ENCODE measurements around the gene ZCCHC14.

DNA sequence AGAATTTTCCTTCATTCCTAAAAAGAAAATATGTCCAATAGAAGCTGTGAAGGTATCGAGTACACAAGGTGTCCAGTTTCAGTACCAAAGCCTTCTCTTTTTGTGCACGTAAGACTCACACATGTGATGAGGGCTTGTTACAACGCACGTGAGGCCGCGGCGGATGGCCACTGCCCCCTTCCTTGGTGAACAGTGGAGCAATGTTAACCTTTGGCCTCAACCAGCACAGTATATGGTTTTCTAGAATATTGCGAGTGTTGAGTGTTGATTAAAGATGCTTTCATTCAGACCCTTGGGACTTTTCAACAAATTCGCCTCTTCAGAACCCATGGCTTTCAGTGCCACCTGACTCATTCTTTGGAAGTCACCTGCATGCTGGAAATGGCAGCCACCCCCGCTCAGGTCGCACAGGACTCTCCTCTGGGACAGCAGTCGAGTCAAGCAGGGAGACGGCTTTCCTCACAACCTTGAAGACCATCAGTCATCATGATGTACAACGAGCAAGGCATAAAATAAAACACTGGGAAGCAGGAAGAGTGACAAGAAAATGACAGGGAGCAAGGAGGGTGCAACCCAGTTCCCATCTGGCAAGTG is 86.2 kb downstream of the ZCCHC14 start:
- TF ChIP-seq ZNF384 (IDR thresholded peaks at IDR 0.05; ENCODE audit: borderline replicate concordance, low read depth, low read length) (no peak), EZH2 (IDR thresholded peaks at IDR 0.05; ENCODE audit: borderline replicate concordance, control insufficient read depth, low read depth, low read length) (no peak), RAD21 (IDR thresholded peaks at IDR 0.05; ENCODE audit: insufficient read depth, low read depth, low read length) (no peak), RB1 (IDR thresholded peaks at IDR 0.05; ENCODE audit: borderline replicate concordance) (no peak), NRF1 (conservative IDR thresholded peaks at IDR 0.05; ENCODE audit: low read depth, low read length) (no peak), POLR2AphosphoS5 (IDR thresholded peaks at IDR 0.05; ENCODE audit: low read length) (no peak), MXI1 (IDR thresholded peaks at IDR 0.05; ENCODE audit: low read depth, low read length) (no peak), RCOR1 (conservative IDR thresholded peaks at IDR 0.05; ENCODE audit: low read depth, low read length) (no peak), EGR1 (IDR thresholded peaks at IDR 0.05; ENCODE audit: borderline replicate concordance in 1 of 2, low read depth in 2 of 2, low read length in 2 of 2) (no peak), NR2F1 (conservative IDR thresholded peaks at IDR 0.05) (no peak), YY1 (IDR thresholded peaks at IDR 0.05; ENCODE audit: low read depth, low read length) (no peak), BRCA1 (IDR thresholded peaks at IDR 0.05; ENCODE audit: low read depth, low read length) (no peak)
- TF ChIP-seq, protein P1, sequence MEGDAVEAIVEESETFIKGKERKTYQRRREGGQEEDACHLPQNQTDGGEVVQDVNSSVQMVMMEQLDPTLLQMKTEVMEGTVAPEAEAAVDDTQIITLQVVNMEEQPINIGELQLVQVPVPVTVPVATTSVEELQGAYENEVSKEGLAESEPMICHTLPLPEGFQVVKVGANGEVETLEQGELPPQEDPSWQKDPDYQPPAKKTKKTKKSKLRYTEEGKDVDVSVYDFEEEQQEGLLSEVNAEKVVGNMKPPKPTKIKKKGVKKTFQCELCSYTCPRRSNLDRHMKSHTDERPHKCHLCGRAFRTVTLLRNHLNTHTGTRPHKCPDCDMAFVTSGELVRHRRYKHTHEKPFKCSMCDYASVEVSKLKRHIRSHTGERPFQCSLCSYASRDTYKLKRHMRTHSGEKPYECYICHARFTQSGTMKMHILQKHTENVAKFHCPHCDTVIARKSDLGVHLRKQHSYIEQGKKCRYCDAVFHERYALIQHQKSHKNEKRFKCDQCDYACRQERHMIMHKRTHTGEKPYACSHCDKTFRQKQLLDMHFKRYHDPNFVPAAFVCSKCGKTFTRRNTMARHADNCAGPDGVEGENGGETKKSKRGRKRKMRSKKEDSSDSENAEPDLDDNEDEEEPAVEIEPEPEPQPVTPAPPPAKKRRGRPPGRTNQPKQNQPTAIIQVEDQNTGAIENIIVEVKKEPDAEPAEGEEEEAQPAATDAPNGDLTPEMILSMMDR (IDR thresholded peaks at IDR 0.05 in 2 of 3, conservative IDR thresholded peaks at IDR 0.05 in 1 of 3; ENCODE audit: control insufficient read depth in 2 of 3, extremely low read depth in 1 of 3, insufficient read depth in 1 of 3, low read depth in 3 of 3, low read length in 3 of 3) = no peak
- TF ChIP-seq, protein P2, sequence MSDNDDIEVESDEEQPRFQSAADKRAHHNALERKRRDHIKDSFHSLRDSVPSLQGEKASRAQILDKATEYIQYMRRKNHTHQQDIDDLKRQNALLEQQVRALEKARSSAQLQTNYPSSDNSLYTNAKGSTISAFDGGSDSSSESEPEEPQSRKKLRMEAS (IDR thresholded peaks at IDR 0.05; ENCODE audit: low read depth, low read length) = no peak
